Uterus (tissue), 4 donors: Measurements from ENCODE around the gene OTUB1. TPM values are rescaled to one million over a fixed set of nuclear protein-coding genes. Genes with fewer than 3 reads are reported as not detected.
A peak's percentile ranks its signal among the peaks of the same experiment; 100 is the strongest.

Experiments
- DNase-seq, 2 donors: peaks; one replicate each; pipeline ENCODE4 v3.0.0-alpha.2; 2019 to 2020
- H3K27ac ChIP-seq, 2 donors: fragments of 200-600 bp; sonication (generic); 1 replicate in 1 of 2; 2 replicates in 1 of 2; pipeline ENCODE4 v1.5.1; 2016 to 2018
- H3K27me3 ChIP-seq, 2 donors: fragments of 200-600 bp; sonication (generic); one replicate each; pipeline ENCODE4 v1.5.1; 2018 to 2019; ENCODE audit warnings: control low read depth in 1 of 2
- H3K36me3 ChIP-seq, 2 donors: fragments of 200-600 bp; sonication (generic); one replicate each; pipeline ENCODE4 v1.5.1; 2019; ENCODE audit warnings: control low read depth in 1 of 2
- H3K4me1 ChIP-seq, 2 donors: fragments of 200-600 bp; sonication (generic); one replicate each; pipeline ENCODE4 v1.5.1; 2018 to 2019; ENCODE audit warnings: control low read depth in 1 of 2
- H3K4me3 ChIP-seq, 2 donors: fragments of 200-600 bp; sonication (generic); 1 replicate in 1 of 2; 2 replicates in 1 of 2; pipeline ENCODE4 v1.5.1; 2018 to 2019; ENCODE audit warnings: mild to moderate bottlenecking in 1 of 2
- H3K9me3 ChIP-seq, 2 donors: fragments of 200-600 bp; sonication (generic); one replicate each; pipeline ENCODE4 v1.5.1; 2019; ENCODE audit warnings: control low read depth in 1 of 2
- POLR2A ChIP-seq, 2 donors: fragments of 450-650 bp; IDR thresholded peaks; one replicate each; pipeline ENCODE4 v1.6.1; 2016; ENCODE audit warnings: antibody characterized with exemption in 2 of 2, mild to moderate bottlenecking in 1 of 2, moderate library complexity in 1 of 2
- intact Hi-C: fragments of 100-400 bp; cut with DNase I; formaldehyde crosslinking; loops from one replicate; pipeline ENCODE4 v1.15.1; 2023; ENCODE audit warnings: low total_unique reads
- total RNA-seq, 4 donors: library from RNA; depleted of rRNA in 3 of 4; stranded (reverse); fragments of >200 nt in 3 of 4; gene quantifications; one replicate each; pipeline versions ENCODE4 v1.1.0 to v1.2.4, GENCODE V29; 2014 to 2023
- TF ChIP-seq, protein P1 (sequence below), 4 experiments: fragments of 200-600 bp in 2 of 4; fragments of 450-650 bp in 2 of 4; sonication (generic) in 2 of 4; IDR thresholded peaks; one replicate each; pipeline ENCODE4 v1.5.1; 2016 to 2019; ENCODE audit warnings: antibody characterized with exemption in 4 of 4, mild to moderate bottlenecking in 2 of 4, moderate library complexity in 1 of 4
- donor health status: DM: yes; HTN: yes; CAD: no.

Gene OTUB1
- total RNA-seq, 4 donors from 2014 or later, result 29.5 to 54.6 (median 45.8) TPM

DNA sequence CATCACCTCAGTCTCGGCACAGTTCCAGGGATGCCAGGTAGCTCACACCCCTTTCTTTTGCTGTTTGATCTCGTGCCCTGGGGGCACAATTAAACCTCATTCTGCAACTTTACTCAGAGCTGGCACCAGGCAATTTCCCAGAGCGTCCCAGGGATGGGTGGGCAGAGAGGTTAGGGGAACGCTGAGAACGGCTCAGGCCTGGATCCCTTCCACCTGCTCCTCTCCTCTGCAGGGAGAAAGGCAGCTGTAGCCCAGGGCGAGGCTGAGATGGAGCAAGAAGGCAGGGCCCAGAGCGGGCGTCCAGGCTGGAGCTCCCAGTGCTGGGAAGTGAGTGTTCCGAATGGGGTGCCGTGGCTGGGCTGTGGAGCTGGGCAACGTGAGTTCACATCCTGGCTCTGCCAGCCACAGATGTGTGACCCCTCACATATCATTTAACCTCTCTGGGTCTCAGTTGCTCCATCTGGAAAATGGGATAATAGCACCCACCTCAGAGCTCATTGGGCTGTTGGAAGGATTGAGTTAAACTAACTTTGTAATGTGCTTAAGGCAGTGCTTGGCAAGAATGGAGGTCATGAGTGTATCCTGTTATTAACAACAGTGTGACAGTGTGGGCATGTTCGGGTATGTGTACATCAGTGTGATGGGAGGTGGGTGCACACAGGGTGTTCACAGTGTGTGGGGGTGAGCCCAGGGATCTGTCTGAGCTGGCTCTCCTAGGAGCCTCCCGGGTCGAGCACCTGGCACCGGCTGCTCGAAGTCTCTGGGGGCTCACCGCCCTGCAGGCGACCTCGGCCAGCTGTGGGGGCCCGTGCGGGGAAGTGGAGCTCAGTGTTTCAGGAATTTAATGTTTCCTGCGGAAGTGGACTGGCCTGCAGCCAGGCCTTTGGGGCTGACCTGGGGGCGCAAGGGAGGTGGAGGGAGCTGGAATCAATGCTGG, 15.5 kb downstream of the OTUB1 start:
- intact Hi-C loops, result loop anchor here (5.0 kb wide), 1 partner anchor 151 kb away; no protein-coding TSS in a partner anchor
- H3K27ac ChIP-seq, result peak overlapping the region in 1 of 2 donors; percentile 5
- peaks cover 0 to 19% of the 10 kb centered on the region in 2 donors for H3K4me1 ChIP-seq
- H3K36me3 ChIP-seq, result no peaks in the 10 kb centered on the region
- H3K27me3 ChIP-seq, result no peaks in the 10 kb centered on the region
- no peak overlapping the region for H3K4me3 ChIP-seq
- peak in 1 of 2 donors; percentile 49 for DNase-seq
- no peak for TF ChIP-seq POLR2A (IDR thresholded peaks at IDR 0.05)
- TF ChIP-seq, protein P1, sequence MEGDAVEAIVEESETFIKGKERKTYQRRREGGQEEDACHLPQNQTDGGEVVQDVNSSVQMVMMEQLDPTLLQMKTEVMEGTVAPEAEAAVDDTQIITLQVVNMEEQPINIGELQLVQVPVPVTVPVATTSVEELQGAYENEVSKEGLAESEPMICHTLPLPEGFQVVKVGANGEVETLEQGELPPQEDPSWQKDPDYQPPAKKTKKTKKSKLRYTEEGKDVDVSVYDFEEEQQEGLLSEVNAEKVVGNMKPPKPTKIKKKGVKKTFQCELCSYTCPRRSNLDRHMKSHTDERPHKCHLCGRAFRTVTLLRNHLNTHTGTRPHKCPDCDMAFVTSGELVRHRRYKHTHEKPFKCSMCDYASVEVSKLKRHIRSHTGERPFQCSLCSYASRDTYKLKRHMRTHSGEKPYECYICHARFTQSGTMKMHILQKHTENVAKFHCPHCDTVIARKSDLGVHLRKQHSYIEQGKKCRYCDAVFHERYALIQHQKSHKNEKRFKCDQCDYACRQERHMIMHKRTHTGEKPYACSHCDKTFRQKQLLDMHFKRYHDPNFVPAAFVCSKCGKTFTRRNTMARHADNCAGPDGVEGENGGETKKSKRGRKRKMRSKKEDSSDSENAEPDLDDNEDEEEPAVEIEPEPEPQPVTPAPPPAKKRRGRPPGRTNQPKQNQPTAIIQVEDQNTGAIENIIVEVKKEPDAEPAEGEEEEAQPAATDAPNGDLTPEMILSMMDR (IDR thresholded peaks at IDR 0.05), result no peak
- H3K9me3 ChIP-seq, result no peaks in the 10 kb centered on the region

DNA sequence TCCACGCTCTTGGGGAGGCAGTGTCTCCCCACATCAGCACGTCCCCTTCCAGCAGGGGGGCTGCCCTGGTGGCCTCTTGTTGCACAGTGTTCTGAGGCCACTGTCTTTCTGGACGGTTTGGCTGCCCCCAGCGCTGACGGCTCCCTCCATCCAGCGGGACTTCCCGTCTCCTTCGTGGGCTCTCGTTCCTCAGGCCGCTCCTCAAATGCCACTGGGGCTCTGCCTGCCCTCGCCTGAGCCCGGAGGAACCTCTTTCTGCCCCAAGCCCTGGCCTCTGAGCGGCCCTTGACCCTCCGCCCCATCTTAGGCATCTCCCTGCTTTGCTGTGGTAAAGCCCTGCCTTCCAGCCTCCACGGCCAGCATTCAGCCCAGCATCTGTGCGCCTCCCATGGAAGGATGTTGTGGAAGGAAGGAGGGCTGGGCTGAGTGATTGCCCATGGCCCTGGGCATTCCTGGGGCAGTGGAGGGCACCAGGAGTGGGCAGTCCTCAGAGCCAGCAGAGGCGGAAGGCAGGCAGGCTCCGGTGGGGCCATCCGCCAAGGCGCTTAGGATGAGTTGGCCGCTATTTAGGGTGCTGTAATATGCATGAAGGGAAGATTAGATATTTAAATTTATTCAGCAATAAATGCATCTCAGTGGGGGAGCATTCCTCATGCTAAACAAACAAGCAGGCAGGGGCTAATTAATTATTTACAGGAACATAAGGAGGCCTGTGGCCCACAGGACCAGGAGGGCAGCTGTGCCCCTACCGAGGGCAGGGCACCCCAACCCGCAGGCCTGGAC, 17.8 kb downstream of the OTUB1 start:
- no peaks in the 10 kb centered on the region for H3K27me3 ChIP-seq
- H3K4me1 ChIP-seq, result peaks cover 0 to 20% of the 10 kb centered on the region in 2 donors
- H3K36me3 ChIP-seq, result no peaks in the 10 kb centered on the region
- no peaks in the 10 kb centered on the region for H3K9me3 ChIP-seq
- no peak overlapping the region for H3K4me3 ChIP-seq
- TF ChIP-seq, protein P1 (IDR thresholded peaks at IDR 0.05), result no peak
- no peak for TF ChIP-seq POLR2A (IDR thresholded peaks at IDR 0.05)
- intact Hi-C loops, result loop anchor here (5.0 kb wide), 1 partner anchor 148 kb away; no protein-coding TSS in a partner anchor
- H3K27ac ChIP-seq, result peak overlapping the region in 1 of 2 donors; percentile 9
- DNase-seq, result no peak

DNA sequence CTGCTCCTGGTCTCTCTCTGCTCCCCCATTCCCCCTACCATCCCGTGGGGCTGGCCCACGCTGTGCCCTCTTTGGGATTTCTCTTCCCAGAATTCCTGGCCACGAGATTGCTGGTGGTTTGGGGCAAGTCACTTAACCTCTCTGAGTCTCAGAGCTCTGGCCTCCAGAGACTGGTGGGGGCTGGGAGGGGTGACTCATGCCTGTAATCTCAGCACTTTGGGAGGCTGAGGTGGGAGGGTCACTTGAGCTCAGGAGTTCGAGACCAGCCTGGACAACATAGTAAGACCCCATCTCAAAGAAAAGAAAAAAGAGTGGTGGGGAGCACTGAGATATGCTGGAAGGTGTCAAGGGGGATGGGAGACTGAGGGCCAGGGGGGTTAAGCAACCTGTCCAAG, 18.3 kb downstream of the OTUB1 start:
- Histone ChIP-seq H3K27me3 (no peaks in the 10 kb centered on the region), H3K36me3 (no peaks in the 10 kb centered on the region), H3K4me1 (peaks cover 0 to 17% of the 10 kb centered on the region in 2 donors), H3K9me3 (no peaks in the 10 kb centered on the region), H3K4me3 (no peak overlapping the region), H3K27ac (no peak overlapping the region)
- TF ChIP-seq, protein P1 (IDR thresholded peaks at IDR 0.05), result no peak
- TF ChIP-seq POLR2A (IDR thresholded peaks at IDR 0.05), result no peak
- DNase-seq, result no peak
- intact Hi-C loops, result loop anchor here (5.0 kb wide), 1 partner anchor 148 kb away; no protein-coding TSS in a partner anchor

DNA sequence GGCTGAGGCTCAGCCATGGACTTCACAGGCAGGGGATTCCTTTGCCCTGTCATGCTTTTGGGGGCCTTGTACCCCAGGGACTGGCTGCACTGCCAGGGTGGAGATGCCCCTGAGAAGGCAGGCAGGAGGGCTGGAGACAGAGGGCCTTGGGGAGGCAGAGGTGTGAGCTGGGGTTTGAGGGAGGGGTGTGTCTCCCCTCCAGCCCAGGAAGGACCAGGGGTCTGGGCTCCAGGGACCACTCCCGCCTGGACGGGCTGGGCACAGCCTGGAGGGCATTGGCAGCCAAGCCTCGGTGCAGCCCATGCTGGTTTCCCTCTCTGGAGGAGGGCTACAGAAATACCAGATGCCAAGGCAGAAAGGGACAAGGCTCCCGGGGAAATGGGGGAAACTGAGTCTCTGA, 19.5 kb downstream of the OTUB1 start:
- TF ChIP-seq, protein P1 (IDR thresholded peaks at IDR 0.05), result no peak
- TF ChIP-seq POLR2A (IDR thresholded peaks at IDR 0.05), result no peak
- Histone ChIP-seq H3K27me3 (no peaks in the 10 kb centered on the region), H3K4me1 (peaks cover 0 to 6% of the 10 kb centered on the region in 2 donors), H3K4me3 (no peak overlapping the region), H3K27ac (no peak overlapping the region), H3K9me3 (no peaks in the 10 kb centered on the region), H3K36me3 (no peaks in the 10 kb centered on the region)
- no peak for DNase-seq
- intact Hi-C loops, result no loop called here
